ENCODE results near the gene CORIN.
"Not testable (repeated sequence)": the region's sequence is repeated elsewhere in the genome, so short reads cannot be mapped to it uniquely, and the experiment has no call there.

The CORIN gene

GRCh38 chr4:47767956-47768355, 69.9 kb downstream of the CORIN start:
- DNase-seq (ENCODE audit: low spot score) = not testable (repeated sequence)

- no peak for DNase-seq (ENCODE audit: low spot score)
Measured at GRCh38 chr4:47763279-47763678, 74.6 kb downstream of the CORIN start.

GRCh38 chr4:47762376-47763266, 75.2 kb downstream of the CORIN start:
- no peak for DNase-seq (ENCODE audit: low spot score)

- DNase-seq (ENCODE audit: low spot score) = not testable (repeated sequence)
Measured at GRCh38 chr4:47753316-47753715, 84.6 kb downstream of the CORIN start.

- peak; percentile 21 for DNase-seq (ENCODE audit: low spot score)
Measured at GRCh38 chr4:47752214-47752613, 85.7 kb downstream of the CORIN start.

- DNase-seq (ENCODE audit: low spot score) = no peak
Measured at GRCh38 chr4:47750788-47751187, 87.1 kb downstream of the CORIN start.

- no peak for DNase-seq (ENCODE audit: low spot score)
Measured at GRCh38 chr4:47749858-47750257, 88.0 kb downstream of the CORIN start.

GRCh38 chr4:47749060-47749459, 88.8 kb downstream of the CORIN start:
- DNase-seq (ENCODE audit: low spot score) = no peak

GRCh38 chr4:47747846-47748494, 89.9 kb downstream of the CORIN start:
- no peak for DNase-seq (ENCODE audit: low spot score)

- DNase-seq (ENCODE audit: low spot score) = no peak
Measured at GRCh38 chr4:47747211-47747610, 90.7 kb downstream of the CORIN start.

- DNase-seq (ENCODE audit: low spot score) = peak; percentile 36
Measured at GRCh38 chr4:47746122-47746521, 91.7 kb downstream of the CORIN start.

- no peak for DNase-seq (ENCODE audit: low spot score)
Measured at GRCh38 chr4:47744843-47745382, 93.0 kb downstream of the CORIN start.

GRCh38 chr4:47744253-47744652, 93.6 kb downstream of the CORIN start:
- DNase-seq (ENCODE audit: low spot score) = no peak

GRCh38 chr4:47741200-47741599, 96.7 kb downstream of the CORIN start:
- DNase-seq (ENCODE audit: low spot score) = no peak

GRCh38 chr4:47737326-47737725, 100.5 kb downstream of the CORIN start:
- no peak for DNase-seq (ENCODE audit: low spot score)

- no peak for DNase-seq (ENCODE audit: low spot score)
Measured at GRCh38 chr4:47736555-47736954, 101.3 kb downstream of the CORIN start.

GRCh38 chr4:47736146-47736545, 101.7 kb downstream of the CORIN start:
- DNase-seq (ENCODE audit: low spot score) = no peak

GRCh38 chr4:47733302-47734175, 104.3 kb downstream of the CORIN start:
- DNase-seq (ENCODE audit: low spot score) = no peak

GRCh38 chr4:47731182-47731581, 106.7 kb downstream of the CORIN start:
- no peak for DNase-seq (ENCODE audit: low spot score)

GRCh38 chr4:47729131-47729680, 108.7 kb downstream of the CORIN start:
- DNase-seq (ENCODE audit: low spot score) = no peak

GRCh38 chr4:47721892-47722575, 115.8 kb downstream of the CORIN start:
- DNase-seq (ENCODE audit: low spot score) = no peak
